ENCODE measurements around the gene TJP3.

Gene TJP3

DNA sequence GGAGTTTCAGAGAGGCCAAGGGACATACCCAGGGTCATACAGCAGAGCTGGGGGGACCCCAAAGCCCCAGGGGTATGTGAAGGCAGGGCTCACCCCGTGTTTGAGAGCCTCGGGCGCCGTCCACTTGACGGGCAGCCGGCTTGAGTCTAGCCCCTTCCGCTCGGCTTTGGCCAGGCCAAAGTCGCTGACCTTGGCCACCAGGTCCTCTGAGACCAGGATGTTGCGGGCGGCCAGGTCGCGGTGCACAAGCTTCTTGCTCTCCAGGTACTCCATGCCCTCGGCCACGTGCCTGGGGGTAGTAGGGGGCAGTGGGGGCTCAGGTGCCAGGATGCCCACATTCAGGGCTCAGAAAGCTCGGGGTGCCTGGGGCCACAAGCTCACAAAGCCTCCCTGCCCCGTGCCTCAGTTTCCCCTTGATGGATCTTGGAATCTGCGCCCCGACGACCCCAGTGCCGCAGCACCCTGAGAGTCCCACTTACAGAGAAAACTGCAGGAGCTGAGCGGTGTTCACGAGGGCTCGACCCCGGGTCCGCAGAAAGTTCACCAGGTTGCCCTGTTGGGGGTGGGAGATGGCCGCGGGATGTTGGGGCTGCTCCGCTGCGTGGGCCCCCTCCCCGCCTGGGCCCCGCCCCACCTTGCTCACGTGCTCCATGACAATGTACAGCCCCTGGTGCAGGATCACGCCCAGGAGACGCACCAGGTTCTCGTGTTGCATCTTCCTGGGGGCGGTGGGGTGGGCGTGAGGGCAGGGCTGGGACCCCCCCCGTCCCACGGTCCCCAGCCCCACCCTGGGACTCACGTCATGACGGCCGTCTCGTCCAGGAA lies 70.9 kb downstream of the TJP3 start:
- Mint-ChIP-seq H3K36me3 (ENCODE audit: low read depth) (peaks cover 8% of the 10 kb centered on the region), H3K4me3 (no peak overlapping the region), H3K9me3 (peaks cover 19% of the 10 kb centered on the region), H3K27me3 (ENCODE audit: low read depth) (no peaks in the 10 kb centered on the region), H3K27ac (no peak overlapping the region), H3K4me1 (ENCODE audit: low read depth) (no peaks in the 10 kb centered on the region)

DNA sequence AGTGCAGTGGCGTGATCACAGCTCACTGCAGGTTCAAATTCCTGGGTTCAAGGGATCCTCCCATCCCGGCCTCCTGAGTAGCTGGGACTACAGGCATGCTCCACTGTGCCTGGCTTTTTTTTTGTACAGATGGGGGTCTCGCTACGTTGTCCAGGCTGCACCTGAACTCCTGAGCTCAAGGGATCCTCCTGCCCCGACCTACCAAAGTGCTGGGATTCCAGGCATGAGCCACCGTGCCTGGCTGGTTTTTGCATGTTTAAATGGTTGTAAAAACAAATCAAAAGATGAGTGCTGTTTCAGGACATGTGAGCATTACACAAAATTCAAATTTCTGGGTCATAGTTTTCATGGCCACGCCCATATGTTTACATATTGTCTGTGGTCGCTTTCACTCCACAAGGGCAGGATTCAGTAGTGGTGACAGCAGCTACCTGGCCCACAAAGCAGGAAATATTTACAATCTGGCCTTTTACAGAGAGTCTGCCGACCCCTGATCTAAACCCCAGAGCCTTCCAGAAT lies 72.7 kb downstream of the TJP3 start:
- H3K36me3 Mint-ChIP-seq (ENCODE audit: low read depth): peaks cover 8% of the 10 kb centered on the region
- peaks cover 19% of the 10 kb centered on the region for H3K9me3 Mint-ChIP-seq
- peaks cover 8% of the 10 kb centered on the region for H3K27me3 Mint-ChIP-seq (ENCODE audit: low read depth)
- no peak overlapping the region for H3K27ac Mint-ChIP-seq
- H3K4me1 Mint-ChIP-seq (ENCODE audit: low read depth): peaks cover 3% of the 10 kb centered on the region
- no peak overlapping the region for H3K4me3 Mint-ChIP-seq

DNA sequence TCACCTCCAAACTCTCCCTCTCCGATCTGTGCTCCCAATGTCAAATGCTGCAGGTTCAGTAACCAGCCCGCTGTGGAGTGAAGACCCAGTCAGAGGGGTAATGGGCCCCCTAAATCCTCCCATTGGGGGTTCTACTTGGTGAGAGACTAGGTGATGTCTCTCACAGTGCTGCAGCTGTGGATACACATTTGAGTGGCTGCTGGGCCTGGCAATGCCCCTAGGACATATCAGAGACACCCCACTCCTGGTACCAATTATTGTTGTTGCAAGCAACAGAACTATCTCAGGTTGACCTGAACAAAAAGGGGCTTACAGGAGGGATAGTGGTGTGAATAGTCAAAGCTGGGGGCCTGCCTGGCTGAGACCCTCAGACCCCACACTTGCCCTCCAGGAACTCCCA lies 73.4 kb downstream of the TJP3 start:
- peaks cover 3% of the 10 kb centered on the region for H3K4me1 Mint-ChIP-seq (ENCODE audit: low read depth)
- H3K9me3 Mint-ChIP-seq: peaks cover 19% of the 10 kb centered on the region
- peaks cover 8% of the 10 kb centered on the region for H3K36me3 Mint-ChIP-seq (ENCODE audit: low read depth)
- H3K27ac Mint-ChIP-seq: no peak overlapping the region
- H3K27me3 Mint-ChIP-seq (ENCODE audit: low read depth): peaks cover 9% of the 10 kb centered on the region
- no peak overlapping the region for H3K4me3 Mint-ChIP-seq

DNA sequence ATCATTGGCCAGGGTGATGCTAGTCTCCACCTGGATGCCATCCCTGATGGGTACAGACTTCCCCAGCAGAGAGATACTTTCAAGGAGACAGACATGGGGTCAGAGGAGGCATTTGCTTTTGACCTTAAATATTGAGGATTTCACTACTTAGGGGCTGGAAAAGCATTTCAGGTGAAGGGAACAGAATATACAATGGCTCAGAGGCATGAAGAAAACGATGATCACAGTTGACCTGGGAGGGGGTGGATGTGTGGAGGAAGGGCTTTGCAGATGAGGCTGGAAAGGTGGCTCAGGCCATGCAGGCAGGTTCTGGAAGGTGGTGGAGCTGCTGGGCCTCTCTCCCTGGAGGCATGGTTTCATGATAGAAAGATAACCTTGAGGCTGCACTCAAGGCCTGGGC lies 74.1 kb downstream of the TJP3 start:
- H3K4me1 Mint-ChIP-seq (ENCODE audit: low read depth): peaks cover 3% of the 10 kb centered on the region
- no peak overlapping the region for H3K4me3 Mint-ChIP-seq
- H3K36me3 Mint-ChIP-seq (ENCODE audit: low read depth): peaks cover 8% of the 10 kb centered on the region
- H3K27me3 Mint-ChIP-seq (ENCODE audit: low read depth): peaks cover 13% of the 10 kb centered on the region
- H3K9me3 Mint-ChIP-seq: peaks cover 19% of the 10 kb centered on the region
- H3K27ac Mint-ChIP-seq: no peak overlapping the region

DNA sequence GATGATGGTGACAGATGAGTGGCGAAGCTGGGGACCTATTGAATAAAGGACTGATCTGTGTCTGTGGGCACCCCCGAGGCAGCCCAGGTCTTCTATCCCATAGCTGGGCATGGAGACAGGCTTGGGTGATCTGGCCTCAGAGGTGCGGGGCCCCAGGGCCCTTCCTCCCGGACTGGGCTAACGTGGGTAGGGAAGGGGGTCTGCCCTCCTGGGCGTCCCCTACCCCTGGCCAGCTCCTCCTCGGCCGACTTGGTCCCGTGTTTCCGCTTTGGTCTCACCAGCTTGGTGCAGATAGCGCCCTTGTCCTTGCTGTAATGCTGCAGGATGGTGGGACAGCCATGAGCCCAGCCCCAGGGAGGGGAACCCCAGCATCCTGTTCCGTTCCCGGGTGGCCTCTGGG lies 74.7 kb downstream of the TJP3 start:
- Mint-ChIP-seq H3K27ac (no peak overlapping the region), H3K27me3 (ENCODE audit: low read depth) (peaks cover 18% of the 10 kb centered on the region), H3K4me3 (no peak overlapping the region), H3K9me3 (peaks cover 19% of the 10 kb centered on the region), H3K36me3 (ENCODE audit: low read depth) (peaks cover 8% of the 10 kb centered on the region), H3K4me1 (ENCODE audit: low read depth) (peaks cover 3% of the 10 kb centered on the region)

DNA sequence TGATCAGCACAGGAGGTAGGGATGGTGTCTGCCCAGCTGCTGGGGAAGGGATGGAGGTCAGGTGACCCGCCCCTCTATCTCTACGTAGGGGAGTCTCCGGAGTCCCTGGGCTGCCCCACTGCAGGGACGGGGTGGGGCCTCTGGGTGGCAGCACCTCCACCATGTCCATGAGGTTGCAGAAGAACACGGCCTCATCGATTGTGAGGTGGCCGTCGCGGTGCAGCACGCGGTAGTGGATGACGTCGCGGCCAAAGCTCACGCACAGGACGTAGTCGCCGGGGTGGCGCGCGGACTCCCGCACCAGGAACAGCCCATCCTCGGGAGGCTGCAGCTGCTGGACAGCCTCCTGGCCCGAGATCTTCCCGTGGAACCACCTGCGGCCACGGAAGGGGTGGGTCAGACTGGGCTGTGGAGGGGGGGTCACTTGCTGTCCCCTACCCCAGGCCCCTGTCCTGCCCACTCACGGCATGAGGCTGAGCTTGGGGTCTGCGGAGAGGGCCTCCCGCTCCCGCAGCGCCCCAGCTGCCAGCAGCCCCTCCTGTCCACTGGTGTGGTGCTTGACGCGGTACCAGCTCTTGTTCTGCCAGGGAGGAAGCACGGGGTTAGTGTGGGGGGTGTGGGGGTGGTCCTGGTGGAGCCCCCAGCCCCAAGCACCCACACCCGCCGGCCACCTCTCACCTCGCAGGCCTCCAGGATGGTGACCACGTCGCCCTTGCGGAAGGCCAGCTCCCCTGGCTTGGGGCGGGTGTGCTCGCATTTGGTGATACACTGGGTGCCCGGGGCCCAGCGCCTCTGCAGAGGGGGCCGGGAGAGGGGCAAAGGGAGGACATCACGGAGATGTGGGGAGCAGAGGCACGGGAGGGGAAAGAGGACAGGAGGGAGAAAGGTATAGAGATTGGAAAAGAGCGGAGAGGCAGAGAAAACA lies 75.7 kb downstream of the TJP3 start:
- peak overlapping the region; percentile 69 for H3K4me3 Mint-ChIP-seq
- H3K4me1 Mint-ChIP-seq (ENCODE audit: low read depth): peaks cover 3% of the 10 kb centered on the region
- H3K27ac Mint-ChIP-seq: no peak overlapping the region

DNA sequence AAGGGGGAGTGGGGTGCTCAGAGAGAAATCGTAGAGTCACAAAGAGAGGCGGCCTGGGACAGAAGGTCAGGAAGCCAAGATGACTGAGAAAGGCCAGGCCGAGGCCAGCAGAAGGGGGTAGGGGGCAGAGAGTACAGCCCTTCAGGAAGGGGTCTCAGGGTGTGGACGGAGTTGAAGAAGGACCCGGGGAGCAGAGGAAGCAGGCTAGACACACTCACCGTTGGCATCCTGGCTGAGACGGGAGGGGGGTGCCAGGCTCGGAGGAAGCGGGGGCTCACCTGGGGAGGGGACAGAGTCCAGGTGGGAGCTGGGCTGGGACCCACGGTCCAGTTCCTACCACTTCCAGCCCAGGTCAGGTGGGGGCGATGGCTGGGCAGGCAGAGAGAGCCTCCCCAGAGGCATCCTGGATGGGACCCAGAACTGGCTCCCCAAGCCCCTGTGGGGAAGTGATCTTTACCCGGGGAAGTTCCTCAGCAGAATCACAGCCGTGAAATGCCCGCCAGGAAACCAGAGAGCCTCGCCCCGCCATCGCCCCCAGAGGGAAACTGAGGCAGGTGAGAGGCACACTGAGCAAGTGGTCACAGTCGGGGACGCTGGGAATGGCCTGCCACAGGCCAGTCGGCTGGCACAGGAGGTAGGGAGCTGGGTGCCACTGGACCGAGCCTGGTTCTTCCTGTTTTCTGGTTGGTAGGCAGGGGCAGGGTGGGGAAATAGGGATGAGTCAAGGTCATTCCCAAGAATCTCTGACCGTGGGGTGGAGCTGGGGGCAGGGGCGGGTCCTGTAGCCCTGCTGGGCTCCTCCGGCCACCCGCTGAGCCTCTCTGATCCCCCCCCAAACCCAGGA lies 76.6 kb downstream of the TJP3 start:
- peaks cover 5% of the 10 kb centered on the region for H3K4me1 Mint-ChIP-seq (ENCODE audit: low read depth)

More for the DNA sequence above, 75.7 kb downstream of the TJP3 start:
- peaks cover 8% of the 10 kb centered on the region for H3K36me3 Mint-ChIP-seq (ENCODE audit: low read depth)
- H3K27me3 Mint-ChIP-seq (ENCODE audit: low read depth): peaks cover 19% of the 10 kb centered on the region
- H3K9me3 Mint-ChIP-seq: peaks cover 19% of the 10 kb centered on the region

DNA sequence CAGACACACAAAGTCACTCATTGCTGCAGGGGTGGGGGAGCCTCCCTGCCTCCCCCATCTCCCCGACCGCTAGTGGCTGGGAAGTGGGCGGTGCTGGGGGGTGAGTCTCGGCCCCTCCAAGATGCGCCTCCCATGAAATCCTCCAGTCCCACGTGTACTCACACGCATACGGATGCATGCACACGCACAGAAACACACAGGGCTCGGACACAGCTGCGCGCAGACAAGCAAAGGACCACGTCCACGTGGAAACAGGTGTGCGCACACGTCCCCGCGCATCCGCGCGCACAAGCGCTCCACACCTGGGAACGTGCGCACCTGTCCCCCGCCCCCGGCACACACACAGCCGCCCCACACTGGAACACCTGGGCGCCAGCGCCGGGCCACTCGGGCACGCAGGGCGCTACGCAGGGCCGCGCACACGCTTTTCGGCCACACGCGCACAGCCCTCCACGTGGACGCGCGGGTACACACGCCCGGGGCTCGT lies 77.3 kb downstream of the TJP3 start:
- peaks cover 8% of the 10 kb centered on the region for H3K36me3 Mint-ChIP-seq (ENCODE audit: low read depth)
- peaks cover 5% of the 10 kb centered on the region for H3K4me1 Mint-ChIP-seq (ENCODE audit: low read depth)
- H3K27ac Mint-ChIP-seq: no peak overlapping the region
- peak overlapping the region; percentile 57 for H3K4me3 Mint-ChIP-seq
- peaks cover 28% of the 10 kb centered on the region for H3K27me3 Mint-ChIP-seq (ENCODE audit: low read depth)
- peaks cover 19% of the 10 kb centered on the region for H3K9me3 Mint-ChIP-seq

More for the DNA sequence above, 76.6 kb downstream of the TJP3 start:
- H3K9me3 Mint-ChIP-seq: peaks cover 19% of the 10 kb centered on the region
- peak overlapping the region; percentile 69 for H3K4me3 Mint-ChIP-seq
- peaks cover 24% of the 10 kb centered on the region for H3K27me3 Mint-ChIP-seq (ENCODE audit: low read depth)
- H3K36me3 Mint-ChIP-seq (ENCODE audit: low read depth): peaks cover 8% of the 10 kb centered on the region
- peak overlapping the region; percentile 53 for H3K27ac Mint-ChIP-seq

DNA sequence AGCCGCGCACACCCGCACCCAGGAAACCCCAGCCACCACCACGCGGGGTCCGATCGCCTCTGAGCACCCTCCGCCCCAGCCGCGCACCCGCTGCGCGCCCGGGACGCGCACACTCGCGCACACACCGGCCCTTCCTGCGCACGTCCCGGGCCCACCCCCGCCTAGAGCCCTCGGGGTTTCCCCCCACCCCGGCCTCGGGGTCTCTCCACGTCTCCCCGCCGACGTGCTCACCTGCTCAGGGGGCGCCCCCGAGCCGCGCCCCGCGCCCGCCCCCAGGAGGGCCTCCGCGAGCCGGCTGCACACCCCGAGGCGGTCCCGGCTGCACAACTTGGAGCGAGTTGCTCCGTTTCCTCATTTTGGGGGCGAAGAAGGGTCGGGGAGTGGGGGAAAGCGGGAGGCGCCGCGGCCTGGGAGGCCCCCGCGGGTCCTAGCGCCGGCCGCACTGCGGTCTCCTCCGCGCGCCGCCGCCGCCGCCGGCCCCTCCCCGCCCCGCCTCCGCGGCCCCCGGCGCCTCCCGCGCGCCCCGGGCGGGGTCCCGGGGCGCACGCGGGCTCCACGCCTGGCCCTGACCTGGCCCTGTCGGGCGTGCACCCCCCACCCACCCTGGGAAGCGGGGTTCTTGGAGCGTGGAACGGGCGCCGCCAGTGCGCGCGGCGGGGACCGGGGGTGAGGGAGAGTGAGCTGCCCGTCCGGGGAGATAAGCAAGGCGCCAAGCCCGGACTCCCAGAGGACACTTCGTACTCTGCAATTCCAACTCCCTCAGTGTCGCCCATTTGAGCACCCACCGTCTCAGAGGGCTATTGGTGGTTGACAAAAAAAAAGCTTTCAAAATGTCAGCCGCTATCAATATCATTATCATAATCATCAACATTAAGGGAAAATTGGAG lies 78.0 kb downstream of the TJP3 start, which contains the start of gene MATK:
MATK (minus strand) TSS at position 444 of the 887 bp plus-strand sequence. CDS start 1,246 bp downstream, outside the sequence.
- Mint-ChIP-seq H3K27me3 (ENCODE audit: low read depth) (peaks cover 34% of the 10 kb centered on the region), H3K9me3 (peaks cover 16% of the 10 kb centered on the region), H3K4me3 (peak within 1 kb of the TSS; percentile 62), H3K4me1 (ENCODE audit: low read depth) (peaks cover 5% of the 10 kb centered on the region), H3K36me3 (ENCODE audit: low read depth) (peaks cover 8% of the 10 kb centered on the region), H3K27ac (no peak within 1 kb of the TSS)

DNA sequence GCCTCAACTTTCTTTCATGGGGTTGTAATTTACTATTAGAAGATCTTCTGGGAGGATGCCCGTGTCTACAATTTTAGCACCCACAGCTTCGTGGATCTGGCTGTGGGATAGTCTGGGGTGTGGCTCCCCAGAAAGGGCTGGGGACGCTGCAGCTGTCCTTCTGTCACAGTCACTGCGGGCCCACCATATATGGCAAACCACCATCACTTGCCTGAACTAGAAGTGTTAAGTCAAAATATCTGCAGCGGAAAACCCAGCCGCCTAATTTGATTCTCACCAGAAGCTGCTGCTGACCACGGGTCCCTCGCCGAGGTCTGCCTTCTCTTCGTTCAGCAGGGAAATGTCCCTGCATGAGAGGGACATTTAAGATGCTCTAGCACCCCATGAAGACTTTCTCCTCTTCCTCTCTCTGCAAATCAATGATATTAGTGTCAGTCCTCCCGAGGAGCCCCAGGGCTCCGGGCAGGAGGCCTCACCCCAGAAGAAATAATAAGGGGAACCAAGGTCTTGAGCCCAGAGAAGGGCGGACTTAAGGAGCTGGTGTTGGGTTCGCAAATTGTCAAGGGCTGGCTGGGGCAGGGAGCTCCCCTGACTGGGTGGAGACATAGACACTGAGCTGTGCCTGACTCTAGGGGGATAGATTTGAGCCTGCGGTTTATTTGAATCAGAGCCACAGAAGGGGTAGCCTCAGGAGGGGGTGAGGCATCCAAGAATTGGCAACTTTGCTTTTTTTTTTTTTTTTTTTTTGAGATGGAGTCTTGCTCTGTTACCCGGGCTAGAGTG lies 81.0 kb downstream of the TJP3 start:
- H3K36me3 Mint-ChIP-seq (ENCODE audit: low read depth): no peaks in the 10 kb centered on the region
- H3K27me3 Mint-ChIP-seq (ENCODE audit: low read depth): peaks cover 34% of the 10 kb centered on the region
- H3K4me1 Mint-ChIP-seq (ENCODE audit: low read depth): peaks cover 5% of the 10 kb centered on the region
- peaks cover 7% of the 10 kb centered on the region for H3K9me3 Mint-ChIP-seq
- H3K4me3 Mint-ChIP-seq: peak overlapping the region; percentile 25
- no peak overlapping the region for H3K27ac Mint-ChIP-seq

DNA sequence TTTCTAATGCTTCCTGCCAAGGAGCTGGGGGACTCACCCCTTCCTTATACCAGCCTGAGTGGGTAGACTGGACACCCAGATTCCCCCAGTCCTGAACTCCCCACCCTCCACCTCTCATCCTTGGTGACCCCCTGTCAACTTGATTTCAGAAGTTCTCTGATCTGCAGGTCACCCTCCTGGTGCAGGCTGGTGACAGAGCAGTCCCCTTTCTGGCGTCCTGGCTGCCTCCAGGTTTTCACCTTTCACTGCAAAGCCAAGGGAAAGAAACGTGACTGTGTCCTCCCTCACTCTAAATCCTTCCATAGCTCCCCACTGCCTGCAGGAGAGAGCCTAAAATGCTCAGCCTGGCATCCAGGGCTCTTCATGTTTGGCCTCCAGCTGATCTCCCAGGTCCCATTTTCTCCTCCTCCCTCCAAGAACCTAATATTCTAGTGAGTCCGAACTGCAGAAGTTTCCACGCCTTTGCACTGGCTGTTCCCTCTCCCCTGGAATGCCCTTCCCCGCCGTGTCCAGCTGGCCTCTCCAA lies 82.1 kb downstream of the TJP3 start:
- no peak overlapping the region for H3K27ac Mint-ChIP-seq
- no peak overlapping the region for H3K4me3 Mint-ChIP-seq
- no peaks in the 10 kb centered on the region for H3K36me3 Mint-ChIP-seq (ENCODE audit: low read depth)
- H3K9me3 Mint-ChIP-seq: peaks cover 7% of the 10 kb centered on the region
- H3K27me3 Mint-ChIP-seq (ENCODE audit: low read depth): peaks cover 26% of the 10 kb centered on the region
- peaks cover 2% of the 10 kb centered on the region for H3K4me1 Mint-ChIP-seq (ENCODE audit: low read depth)

DNA sequence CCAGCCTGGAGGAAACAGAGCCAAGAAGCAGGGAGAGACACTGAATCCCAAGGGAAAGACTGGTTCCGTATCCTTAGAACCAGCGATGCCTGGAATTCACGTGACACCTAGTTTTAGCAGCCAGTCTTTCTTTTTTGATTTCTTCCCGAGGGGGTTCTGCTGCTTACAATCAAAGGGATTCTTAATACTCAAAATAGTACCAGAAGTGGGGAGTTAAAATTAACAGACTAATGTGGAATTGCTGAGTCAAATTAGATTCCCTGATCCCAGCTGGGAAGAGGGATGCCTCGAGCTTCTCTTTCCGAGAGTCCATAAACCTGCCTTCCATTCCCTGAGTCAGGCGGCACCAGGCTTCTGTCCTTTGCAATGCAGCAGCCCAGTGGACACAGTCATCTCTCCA lies 82.8 kb downstream of the TJP3 start:
- peaks cover 26% of the 10 kb centered on the region for H3K27me3 Mint-ChIP-seq (ENCODE audit: low read depth)
- no peaks in the 10 kb centered on the region for H3K36me3 Mint-ChIP-seq (ENCODE audit: low read depth)
- peaks cover 7% of the 10 kb centered on the region for H3K9me3 Mint-ChIP-seq
- H3K4me3 Mint-ChIP-seq: no peak overlapping the region
- peaks cover 2% of the 10 kb centered on the region for H3K4me1 Mint-ChIP-seq (ENCODE audit: low read depth)
- no peak overlapping the region for H3K27ac Mint-ChIP-seq

All from T-helper 1 cell treated with Interleukin-12 subunit alpha and Interleukin-12 subunit beta and Interleukin-4 antibody, amounts not matched to agents 30 μg/mL and 1 μg/mL, for 36 hours (primary cell).